Parathyroid adenoma (tissue), 2 donors: Measurements from ENCODE around the gene RETREG2.

Source experiments
- H2AFZ ChIP-seq: fragments of 300-600 bp; sonication (generic); one replicate; pipeline ENCODE4 v1.7.0; 2017; ENCODE audit warnings: antibody characterized with exemption, mild to moderate bottlenecking
- H3K27ac ChIP-seq: fragments of 300-600 bp; sonication (generic); one replicate; pipeline ENCODE4 v1.7.0; 2017
- H3K27me3 ChIP-seq: fragments of 300-600 bp; sonication (generic); one replicate; pipeline ENCODE4 v1.7.0; 2017; ENCODE audit warnings: low read length; ENCODE audit not compliant: control insufficient read depth, insufficient read depth
- H3K36me3 ChIP-seq: fragments of 300-600 bp; sonication (generic); one replicate; pipeline ENCODE4 v1.7.0; 2017; ENCODE audit warnings: low read length; ENCODE audit not compliant: control insufficient read depth, insufficient read depth
- H3K4me1 ChIP-seq: fragments of 300-600 bp; sonication (generic); one replicate; pipeline ENCODE4 v1.7.0; 2017; ENCODE audit warnings: control low read depth
- H3K4me2 ChIP-seq: fragments of 300-600 bp; sonication (generic); one replicate; pipeline ENCODE4 v1.7.0; 2017; ENCODE audit warnings: low read length
- H3K4me3 ChIP-seq: fragments of 300-600 bp; sonication (generic); one replicate; pipeline ENCODE4 v1.7.0; 2017; ENCODE audit warnings: low read depth, low read length
- H3K79me2 ChIP-seq: fragments of 300-600 bp; sonication (generic); one replicate; pipeline ENCODE4 v1.7.0; 2017; ENCODE audit warnings: control low read depth
- H3K9ac ChIP-seq: fragments of 300-600 bp; sonication (generic); one replicate; pipeline ENCODE4 v1.7.0; 2017; ENCODE audit warnings: mild to moderate bottlenecking
- H3K9me3 ChIP-seq: fragments of 300-600 bp; sonication (generic); one replicate; pipeline ENCODE4 v1.7.0; 2017; ENCODE audit warnings: low read length; ENCODE audit not compliant: control insufficient read depth
- TF ChIP-seq, protein P1 (sequence below): fragments of 300-600 bp; sonication (generic); IDR thresholded peaks from one replicate; pipeline ENCODE4 v1.7.0; 2017; ENCODE audit warnings: antibody characterized with exemption, mild to moderate bottlenecking
- donor health status: primary hyperparathyroidism.

The RETREG2 gene

DNA sequence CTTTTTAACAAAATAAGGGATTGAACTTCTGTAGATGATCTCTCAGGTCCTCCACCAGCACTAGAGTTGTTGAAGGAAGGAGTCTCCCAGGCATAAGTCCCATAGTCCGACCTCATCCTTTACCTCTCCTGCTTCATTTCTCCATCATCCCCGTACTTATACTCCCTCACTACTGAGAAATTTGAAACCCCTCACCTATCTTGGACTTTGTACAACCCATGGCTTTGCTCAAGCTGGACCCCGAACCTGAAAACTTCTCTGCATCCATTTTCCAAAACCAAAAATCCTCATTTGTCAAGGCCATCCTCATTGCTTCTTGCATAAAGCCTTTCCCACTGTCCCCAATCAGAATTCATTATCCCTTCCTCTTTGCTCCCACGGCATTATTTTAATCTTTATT lies 17.0 kb upstream of the RETREG2 start:
- H3K4me1 ChIP-seq = peaks cover 5% of the 10 kb centered on the region
- H2AFZ ChIP-seq = peak overlapping the region; percentile 90
- no peaks in the 10 kb centered on the region for H3K36me3 ChIP-seq
- TF ChIP-seq, protein P1, sequence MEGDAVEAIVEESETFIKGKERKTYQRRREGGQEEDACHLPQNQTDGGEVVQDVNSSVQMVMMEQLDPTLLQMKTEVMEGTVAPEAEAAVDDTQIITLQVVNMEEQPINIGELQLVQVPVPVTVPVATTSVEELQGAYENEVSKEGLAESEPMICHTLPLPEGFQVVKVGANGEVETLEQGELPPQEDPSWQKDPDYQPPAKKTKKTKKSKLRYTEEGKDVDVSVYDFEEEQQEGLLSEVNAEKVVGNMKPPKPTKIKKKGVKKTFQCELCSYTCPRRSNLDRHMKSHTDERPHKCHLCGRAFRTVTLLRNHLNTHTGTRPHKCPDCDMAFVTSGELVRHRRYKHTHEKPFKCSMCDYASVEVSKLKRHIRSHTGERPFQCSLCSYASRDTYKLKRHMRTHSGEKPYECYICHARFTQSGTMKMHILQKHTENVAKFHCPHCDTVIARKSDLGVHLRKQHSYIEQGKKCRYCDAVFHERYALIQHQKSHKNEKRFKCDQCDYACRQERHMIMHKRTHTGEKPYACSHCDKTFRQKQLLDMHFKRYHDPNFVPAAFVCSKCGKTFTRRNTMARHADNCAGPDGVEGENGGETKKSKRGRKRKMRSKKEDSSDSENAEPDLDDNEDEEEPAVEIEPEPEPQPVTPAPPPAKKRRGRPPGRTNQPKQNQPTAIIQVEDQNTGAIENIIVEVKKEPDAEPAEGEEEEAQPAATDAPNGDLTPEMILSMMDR = no peak
- H3K4me2 ChIP-seq = peak overlapping the region; percentile 88
- H3K9me3 ChIP-seq = no peaks in the 10 kb centered on the region
- peak overlapping the region; percentile 64 for H3K4me3 ChIP-seq
- no peaks in the 10 kb centered on the region for H3K27me3 ChIP-seq
- no peak overlapping the region for H3K27ac ChIP-seq
- H3K79me2 ChIP-seq = no peaks in the 10 kb centered on the region
- no peak overlapping the region for H3K9ac ChIP-seq

DNA sequence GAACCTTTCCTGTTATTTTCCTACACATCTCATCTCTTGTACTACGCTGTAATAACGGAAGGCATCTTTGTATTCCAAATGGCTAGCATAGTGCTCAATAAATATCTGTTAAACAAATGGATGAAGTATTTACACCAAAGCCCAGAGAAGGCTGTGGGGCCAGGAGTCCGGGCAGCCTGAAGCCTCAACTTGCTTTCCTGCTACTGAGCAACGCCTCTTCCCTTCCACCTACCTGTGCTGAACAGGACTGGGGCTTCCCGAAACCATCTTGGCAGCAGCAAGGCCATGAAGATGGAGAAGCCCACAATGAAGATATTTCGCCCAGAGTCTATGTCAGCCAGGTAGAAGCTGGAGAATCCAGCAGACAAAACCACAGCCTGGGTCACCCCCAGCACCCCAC lies 14.9 kb upstream of the RETREG2 start:
- TF ChIP-seq, protein P1 = no peak
- no peak overlapping the region for H3K4me2 ChIP-seq

DNA sequence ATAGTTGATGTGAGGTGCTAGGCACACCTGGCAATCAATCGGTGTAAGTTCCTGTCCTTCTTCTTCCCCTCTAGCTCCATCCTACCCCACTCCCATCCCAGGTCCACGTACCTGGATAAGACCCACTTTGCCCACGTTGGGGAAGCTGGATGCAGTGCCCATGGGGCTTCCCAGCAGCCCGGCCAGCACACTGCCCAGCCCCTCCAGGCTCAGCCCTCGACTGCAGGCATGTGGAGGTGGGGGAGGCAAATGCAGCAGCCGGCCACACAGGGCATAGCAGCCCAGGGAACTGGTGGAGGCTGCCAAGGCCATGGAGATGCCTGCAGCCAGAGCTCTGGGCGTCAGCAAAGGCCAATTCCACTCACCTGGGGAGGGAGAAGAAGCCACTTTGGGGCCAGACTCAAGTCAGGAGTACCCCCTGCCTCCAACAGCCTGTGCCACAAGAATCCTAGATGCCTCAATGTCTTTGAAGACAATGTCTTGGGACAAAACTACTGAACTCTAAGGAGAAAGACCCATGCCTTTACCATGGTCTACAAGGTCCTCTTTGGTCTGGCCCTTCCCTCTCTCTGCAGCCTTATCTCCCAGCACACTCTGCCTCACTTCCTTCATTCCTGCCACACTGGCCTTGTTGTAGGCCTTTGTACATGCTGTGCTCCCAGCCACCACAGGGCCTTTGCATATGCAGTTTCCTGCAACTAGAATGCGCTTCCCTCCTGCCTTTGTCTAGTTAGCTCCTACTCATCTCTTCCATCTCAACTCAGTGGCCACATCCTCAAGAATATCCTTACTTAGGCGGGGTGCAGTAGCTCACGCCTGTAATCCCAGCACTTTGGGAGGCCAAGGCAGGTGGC lies 12.8 kb upstream of the RETREG2 start:
- Histone ChIP-seq H3K9ac (no peak overlapping the region), H3K9me3 (no peaks in the 10 kb centered on the region), H3K27ac (no peak overlapping the region), H3K4me3 (no peak overlapping the region), H3K36me3 (no peaks in the 10 kb centered on the region), H2AFZ (no peak overlapping the region), H3K4me2 (no peak overlapping the region), H3K79me2 (no peaks in the 10 kb centered on the region), H3K27me3 (no peaks in the 10 kb centered on the region), H3K4me1 (peaks cover 3% of the 10 kb centered on the region)
- TF ChIP-seq, protein P1 = no peak

More for the DNA sequence above, 14.9 kb upstream of the RETREG2 start:
- Histone ChIP-seq H3K79me2 (no peaks in the 10 kb centered on the region), H3K4me3 (no peak overlapping the region), H3K27me3 (no peaks in the 10 kb centered on the region), H3K9me3 (no peaks in the 10 kb centered on the region), H3K27ac (no peak overlapping the region), H2AFZ (no peak overlapping the region), H3K4me1 (peaks cover 5% of the 10 kb centered on the region), H3K9ac (no peak overlapping the region), H3K36me3 (no peaks in the 10 kb centered on the region)

DNA sequence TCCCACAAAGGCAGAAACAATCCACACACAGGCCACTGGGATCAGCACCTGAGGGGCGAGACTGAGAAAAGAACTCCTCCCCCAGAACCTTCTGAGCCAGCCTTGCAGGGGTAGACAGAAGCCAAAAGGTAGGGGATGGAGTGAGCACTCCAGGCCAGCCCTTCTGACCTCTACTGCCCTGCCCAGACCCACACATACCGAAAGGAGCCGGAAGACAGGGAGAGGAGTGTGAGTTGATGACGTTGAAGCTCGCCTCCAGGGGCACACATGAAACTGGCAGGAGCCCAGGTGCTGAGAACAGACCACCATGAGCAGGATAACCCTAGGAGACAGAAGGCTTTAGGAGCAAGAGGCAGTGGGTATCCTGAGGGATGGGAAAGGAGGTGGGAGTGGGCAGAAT lies 10.1 kb upstream of the RETREG2 start:
- Histone ChIP-seq H3K27me3 (no peaks in the 10 kb centered on the region), H3K36me3 (no peaks in the 10 kb centered on the region), H3K4me2 (no peak overlapping the region), H3K79me2 (no peaks in the 10 kb centered on the region), H3K9ac (no peak overlapping the region), H2AFZ (no peak overlapping the region), H3K9me3 (no peaks in the 10 kb centered on the region), H3K27ac (no peak overlapping the region), H3K4me3 (no peak overlapping the region), H3K4me1 (no peaks in the 10 kb centered on the region)
- TF ChIP-seq, protein P1 = no peak

DNA sequence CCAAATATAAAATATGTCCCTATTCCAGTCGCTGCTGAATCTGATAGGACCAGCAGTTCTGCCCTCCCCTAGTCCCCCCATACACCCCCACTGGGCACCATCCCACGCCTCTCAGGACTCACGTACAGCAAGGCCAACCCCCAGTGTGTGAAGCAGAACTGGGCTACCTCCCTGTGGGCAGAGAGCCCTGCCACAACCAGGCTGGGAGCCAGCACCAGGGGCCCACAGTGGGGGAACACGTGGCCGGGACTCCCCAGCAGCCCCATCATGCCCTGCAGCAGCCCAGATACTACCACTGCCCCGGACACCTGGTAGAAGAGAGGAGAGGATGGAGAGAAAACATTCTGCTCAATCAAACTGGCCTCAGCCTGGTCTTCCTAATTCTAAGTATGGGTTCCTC lies 9.5 kb upstream of the RETREG2 start:
- Histone ChIP-seq H3K79me2 (no peaks in the 10 kb centered on the region), H3K9me3 (no peaks in the 10 kb centered on the region), H3K36me3 (no peaks in the 10 kb centered on the region), H3K4me1 (no peaks in the 10 kb centered on the region), H3K9ac (no peak overlapping the region), H3K27me3 (no peaks in the 10 kb centered on the region), H3K4me3 (no peak overlapping the region), H3K27ac (no peak overlapping the region), H2AFZ (no peak overlapping the region), H3K4me2 (no peak overlapping the region)
- TF ChIP-seq, protein P1 = no peak
